ENCODE data around the gene C1orf21.

The C1orf21 gene

DNA sequence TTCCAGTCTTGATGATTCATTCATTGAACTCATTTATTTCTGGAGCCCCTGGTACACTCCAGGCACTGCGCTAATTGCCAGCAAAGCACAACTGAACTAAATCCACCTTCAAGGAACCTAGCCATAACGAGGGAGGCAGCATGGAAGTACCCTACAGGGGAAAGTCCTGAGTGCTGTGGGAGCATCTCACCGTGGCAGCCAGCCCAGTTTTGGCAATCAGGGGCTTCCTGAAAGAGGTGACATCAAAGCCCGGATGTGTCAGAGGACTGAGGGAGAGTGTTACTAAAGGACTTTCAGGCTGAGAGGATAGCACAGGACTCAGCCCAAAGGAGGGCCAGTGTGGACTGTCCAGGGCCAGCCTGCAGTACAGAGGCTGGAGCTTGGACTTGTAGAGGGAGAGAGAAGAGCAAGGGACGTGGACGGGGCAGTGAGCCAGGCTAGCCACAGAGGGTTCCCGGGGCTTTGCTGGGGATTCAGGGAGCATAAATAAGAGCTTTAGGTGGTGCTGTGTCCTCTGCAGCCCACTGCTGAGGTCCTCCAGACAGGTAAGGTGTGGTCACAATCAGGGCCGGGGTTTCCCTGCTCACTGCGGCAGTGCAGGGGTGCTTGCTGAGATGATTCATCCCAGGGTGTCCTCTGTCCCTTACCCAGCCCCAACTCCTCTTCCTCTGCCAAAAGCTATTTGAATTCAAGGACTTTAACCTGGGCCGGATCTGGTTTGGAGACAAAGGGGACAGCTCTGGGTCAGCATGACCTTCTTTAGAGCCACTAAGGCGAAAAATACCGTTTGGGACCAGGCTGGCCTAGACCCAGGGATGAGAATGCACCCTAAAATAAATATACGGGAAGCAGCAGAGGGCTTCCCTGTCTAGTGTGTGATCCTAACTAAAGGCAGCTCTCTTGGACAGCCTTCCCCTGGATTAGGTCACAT, 239.5 kb downstream of the C1orf21 start:
- DNase-seq (ENCODE audit: low read depth in 2 of 2), result no peak

DNA sequence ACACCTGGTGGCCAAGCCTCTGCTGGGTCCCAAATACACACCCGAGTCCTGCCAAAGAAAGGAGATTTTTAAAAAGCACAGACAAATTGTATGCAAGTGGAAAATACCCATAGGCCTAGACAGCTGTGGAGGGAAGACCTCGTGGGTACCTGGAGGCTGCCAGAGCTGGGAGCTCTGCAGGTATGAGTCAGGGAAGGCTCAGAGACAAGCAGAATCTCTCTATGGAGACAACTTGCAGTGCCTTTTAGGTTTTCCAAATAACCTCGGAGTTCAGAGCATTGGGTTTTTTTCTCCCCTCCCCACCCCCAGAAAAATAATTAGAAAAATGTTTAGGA, 240.1 kb downstream of the C1orf21 start:
- no peak for DNase-seq (ENCODE audit: low read depth in 2 of 2)

DNA sequence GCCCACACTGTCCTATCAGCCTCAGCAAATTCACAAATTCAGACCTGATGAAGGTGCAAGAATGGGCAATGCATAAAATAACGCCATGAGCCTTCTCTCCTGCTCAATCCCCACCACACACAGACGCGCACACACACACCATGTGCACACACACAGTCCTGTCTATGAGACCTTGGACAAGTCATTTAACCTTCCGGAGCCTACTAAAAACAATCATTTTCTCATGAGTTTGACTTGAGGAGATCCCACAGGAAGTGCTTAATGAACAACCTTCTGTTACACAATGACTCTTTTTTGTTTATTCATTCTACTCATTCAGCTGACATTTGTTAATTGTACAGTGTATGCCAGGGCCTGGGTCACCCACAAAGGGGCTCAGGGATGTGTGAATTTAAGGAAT, 242.4 kb downstream of the C1orf21 start:
- DNase-seq (ENCODE audit: low read depth in 2 of 2), result no peak

DNA sequence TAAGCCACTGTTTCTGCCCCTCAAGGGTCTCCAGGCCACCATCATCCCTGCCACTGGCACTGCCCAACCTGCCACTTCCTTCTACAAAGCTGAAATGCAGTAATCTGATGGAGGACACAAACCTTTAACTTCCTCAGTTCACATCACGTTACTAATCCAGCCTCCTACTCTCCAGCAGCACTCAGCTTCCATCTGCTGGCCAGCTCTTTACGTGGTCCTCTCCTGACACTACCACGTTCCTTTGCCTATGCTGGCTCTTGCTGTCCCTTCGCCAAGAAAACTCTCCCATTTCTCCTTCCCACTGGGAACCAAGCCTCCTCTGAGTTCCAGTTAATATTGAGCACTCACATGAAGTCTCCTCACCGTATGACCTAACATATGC, 243.8 kb downstream of the C1orf21 start:
- no peak for DNase-seq (ENCODE audit: low read depth in 2 of 2)

DNA sequence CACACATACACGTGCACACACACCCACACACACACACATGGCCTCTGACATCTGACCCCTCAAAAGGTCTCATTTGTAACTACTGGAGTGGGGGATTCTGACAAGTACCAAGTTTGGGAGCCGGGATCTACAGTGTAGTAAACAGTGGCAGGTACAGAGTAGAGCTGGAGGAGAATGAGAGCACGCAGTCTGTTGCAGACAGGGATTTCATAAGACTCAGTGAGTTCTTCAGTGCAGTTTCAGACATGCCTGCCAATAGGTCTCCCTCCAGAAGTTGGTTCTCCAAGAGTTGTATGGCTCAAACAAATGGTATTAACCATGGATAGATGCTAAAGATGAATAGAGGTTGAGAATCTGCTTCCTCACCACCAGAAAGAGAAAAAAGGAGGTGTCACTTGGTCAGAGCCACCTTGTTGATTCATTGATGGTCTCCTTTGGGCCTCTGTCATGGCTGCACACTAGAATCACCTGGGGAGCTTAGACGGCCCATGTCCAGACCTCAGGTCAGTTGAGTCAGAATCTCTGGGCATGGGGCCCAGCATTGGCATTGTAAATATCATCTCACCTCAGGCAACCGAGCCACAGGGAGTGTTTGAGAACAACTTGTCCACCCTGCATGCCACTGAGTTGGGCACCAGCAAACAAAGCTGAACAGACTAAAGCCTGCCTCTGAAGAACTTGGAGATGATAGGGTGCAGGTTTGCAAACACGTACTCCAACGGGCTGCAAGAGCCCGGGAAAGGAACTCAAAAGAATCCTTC, 245.8 kb downstream of the C1orf21 start:
- no peak for DNase-seq (ENCODE audit: low read depth in 2 of 2)

DNA sequence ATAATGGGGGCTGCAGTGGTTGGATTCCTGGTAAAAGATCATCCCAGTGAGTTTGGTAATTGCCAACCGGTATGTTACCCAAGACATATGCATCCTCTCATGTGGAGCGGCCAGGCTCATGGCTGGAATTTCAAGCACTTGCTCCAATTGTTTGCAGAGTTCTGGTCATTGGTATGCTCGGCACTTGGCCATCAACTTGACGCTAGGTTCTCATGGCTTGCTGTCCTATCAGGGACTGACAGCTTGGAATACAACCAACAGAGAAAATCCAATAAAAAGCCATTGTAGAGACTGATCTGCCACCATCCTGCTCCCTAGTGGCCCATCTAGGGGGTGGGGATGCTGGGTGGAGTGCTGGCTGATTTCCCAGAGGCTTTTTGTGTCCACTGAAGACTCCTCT, 247.0 kb downstream of the C1orf21 start:
- DNase-seq (ENCODE audit: low read depth in 2 of 2), result no peak

DNA sequence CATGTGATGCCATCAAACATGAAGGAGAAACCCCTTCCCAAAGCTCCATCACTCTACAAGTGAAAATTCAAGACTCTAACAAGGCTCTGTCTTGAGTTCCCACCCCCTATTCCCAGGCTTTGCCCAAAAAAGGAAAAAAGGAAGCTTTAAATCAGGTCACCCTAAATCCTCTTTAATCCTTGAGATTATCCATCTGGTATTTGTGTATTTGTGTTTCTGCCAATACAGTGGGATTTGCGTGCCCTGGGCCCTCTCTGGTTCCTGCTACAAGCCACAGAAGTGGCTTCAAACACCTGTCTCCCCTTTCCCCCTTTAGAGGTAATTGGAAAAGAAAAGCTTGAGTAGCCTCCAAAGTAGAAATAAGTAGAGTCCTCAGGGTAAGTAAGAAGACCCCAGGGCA, 247.5 kb downstream of the C1orf21 start:
- DNase-seq (ENCODE audit: low read depth in 2 of 2), result no peak

DNA sequence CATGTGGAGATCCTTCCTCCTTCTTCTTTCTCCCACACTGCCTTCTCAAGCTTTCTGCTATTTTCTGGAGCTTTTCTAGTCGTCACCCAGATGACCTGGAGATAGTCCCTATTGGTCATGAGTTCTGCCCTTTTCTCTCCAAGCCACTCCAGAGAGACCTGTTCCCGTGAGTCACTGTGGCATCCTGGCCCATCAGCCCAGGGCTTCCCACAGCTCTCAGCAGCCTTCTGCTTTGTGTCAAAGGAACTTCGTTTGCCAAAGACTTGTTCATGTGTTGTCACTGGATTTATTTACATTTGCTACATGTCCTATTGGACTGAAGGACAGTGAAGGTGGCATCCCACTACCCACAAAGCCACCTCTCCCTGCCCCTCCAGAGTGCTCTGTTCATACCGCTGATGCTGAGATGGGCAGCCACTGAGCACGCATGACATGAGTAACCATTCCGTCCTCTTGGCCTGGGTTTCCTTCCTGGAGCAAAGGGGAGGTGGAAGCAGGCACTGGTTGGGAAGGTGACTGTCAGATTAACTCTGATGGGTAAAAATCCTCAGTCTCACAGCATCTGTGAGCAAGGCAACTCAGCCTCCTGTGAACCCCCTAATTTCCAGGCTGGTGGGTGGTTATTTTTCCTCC, 248.6 kb downstream of the C1orf21 start:
- no peak for DNase-seq (ENCODE audit: low read depth in 2 of 2)

DNA sequence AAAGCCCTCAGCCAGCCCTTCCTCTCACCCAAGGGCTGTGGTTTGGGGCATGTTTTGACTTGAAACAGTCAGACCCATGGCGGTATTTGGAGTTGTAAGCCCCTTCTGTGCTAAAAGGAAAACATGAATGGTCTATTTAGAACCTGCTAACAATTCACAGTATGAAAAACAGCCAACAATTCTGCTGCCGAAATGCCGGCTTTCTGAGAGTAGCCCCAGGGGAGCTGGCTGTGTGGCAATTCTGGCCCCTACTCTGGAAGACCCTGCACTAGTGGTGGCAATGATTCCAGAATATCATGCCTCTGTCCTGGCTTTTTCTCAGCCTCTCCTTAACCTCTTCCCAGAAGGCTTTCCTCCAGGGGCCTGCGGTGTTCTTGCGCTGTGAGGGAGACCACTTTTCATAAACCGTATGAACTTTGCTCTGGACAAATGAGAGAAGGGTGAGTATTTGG, 249.2 kb downstream of the C1orf21 start:
- DNase-seq (ENCODE audit: low read depth in 2 of 2), result no peak

DNA sequence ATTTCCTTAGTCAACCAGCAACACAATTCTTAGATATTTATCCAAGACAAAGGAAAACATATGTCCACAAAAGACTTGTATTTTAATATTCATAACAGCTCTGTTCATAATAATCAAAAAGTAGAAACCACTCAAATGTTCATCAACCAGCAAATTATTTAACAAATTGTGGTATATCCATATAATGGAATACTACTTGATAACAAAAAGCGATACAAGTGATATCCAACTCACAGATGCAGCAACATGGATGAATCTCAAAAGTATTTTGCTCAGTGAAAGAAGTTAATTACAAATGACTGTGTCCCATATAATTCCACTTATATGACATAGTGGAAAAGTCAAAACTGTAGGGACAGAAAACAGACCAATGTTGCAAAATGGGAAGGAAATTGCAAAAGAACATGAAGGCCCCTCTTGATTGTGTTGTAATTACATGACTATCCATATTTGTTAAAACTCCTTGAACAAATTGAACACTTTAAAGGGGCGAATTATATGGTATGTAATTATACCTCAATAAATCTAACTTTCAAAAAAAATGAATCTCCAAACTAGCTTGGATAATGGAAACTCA, 250.9 kb downstream of the C1orf21 start:
- no peak for DNase-seq (ENCODE audit: low read depth in 2 of 2)

DNA sequence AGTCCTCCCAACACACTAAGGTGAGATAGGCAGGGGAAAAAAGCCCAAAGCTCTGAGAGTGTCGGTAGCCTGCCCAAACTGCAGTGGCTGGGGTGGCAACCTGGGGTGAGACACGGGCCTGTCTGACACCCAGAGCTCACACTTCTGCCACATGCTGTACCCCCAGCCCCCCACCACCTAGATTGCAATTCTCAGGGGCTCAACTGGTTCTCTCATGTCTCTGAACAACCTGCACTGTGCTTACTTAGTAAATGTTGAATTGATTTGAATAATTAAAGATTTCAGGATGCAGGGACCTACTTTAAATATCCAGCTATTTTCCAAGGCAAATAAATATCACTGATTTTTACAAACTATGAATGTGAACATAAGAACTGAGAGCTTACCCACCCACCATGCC, 252.4 kb downstream of the C1orf21 start:
- DNase-seq (ENCODE audit: low read depth in 2 of 2), result no peak

DNA sequence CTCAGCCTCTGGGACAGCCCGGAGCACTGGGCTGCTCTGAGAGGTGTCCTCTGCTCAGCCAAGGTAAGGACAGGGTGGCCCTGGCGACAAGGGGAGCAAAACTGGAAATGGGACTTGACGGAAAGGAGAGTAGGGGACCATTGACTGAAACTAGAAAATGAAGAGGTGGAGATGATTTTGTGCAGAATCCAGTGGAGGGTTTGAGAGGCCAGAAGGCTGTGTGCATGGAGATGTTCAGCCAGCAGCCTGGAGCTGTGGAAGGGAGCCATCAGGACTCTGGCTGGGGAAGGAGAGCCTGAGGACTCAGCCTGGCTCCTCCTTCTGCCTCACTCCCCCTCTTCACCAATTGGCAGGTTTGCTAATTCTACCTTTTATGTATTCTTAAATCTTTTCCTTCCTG, 253.7 kb downstream of the C1orf21 start:
- DNase-seq (ENCODE audit: low read depth in 2 of 2), result no peak

DNA sequence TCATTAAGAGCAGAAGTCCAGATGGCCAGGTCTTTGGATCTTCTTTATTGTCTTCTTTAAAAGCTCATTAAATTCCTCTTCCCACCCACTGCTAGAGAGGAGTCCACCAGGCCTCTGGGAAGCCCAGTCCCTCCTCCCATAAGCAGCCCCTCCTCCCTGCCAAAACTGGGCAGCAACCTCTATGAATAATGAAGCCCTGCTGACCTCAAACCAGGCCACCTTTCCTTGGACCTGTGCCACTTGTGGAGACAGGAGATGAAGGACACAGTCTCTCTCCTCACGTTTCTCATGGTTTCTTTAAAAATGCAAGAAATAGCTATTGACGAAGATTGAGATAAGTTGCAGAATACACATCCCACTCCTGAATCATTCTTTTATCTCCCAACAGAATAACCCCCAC, 255.1 kb downstream of the C1orf21 start:
- DNase-seq (ENCODE audit: low read depth in 2 of 2), result no peak

DNA sequence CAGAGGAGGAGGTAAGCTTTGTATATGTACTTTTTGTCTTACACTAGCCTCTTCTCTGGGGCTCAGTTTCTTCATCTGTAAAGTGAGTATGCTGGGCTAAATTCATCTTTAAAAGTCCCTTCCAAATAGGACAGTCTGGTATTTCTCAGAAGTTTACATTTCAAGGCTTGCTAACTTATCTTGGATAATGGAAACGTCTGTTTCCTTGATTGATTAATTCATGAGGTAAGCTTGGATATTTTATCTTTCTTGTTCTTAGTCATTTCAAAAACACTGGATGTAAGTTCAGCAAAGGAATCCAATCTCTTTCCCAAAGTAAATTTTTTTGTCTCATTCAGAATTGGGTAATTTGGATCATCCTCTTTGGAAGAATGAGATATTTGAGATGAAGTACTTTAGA, 256.8 kb downstream of the C1orf21 start:
- no peak for DNase-seq (ENCODE audit: low read depth in 2 of 2)

DNA sequence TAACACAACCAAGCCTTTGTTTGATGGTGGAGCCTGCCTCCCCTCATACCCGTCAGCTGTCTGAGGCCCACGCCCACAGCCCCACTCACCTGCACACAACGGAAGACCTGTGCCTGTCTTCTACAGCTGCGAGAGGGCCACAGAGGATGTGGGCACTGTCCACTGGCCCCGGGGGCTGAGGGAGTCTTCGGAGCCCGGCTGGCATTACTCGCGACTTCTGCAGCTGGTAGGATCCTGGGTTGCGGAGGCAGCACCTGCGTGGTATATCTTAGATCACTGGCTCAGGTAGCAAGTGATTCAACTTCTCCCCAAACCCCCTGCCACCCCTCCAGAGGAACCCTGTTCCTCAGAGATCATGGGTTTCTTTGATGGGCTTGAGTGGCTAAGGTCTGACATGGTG, 257.9 kb downstream of the C1orf21 start:
- no peak for DNase-seq (ENCODE audit: low read depth in 2 of 2)

DNA sequence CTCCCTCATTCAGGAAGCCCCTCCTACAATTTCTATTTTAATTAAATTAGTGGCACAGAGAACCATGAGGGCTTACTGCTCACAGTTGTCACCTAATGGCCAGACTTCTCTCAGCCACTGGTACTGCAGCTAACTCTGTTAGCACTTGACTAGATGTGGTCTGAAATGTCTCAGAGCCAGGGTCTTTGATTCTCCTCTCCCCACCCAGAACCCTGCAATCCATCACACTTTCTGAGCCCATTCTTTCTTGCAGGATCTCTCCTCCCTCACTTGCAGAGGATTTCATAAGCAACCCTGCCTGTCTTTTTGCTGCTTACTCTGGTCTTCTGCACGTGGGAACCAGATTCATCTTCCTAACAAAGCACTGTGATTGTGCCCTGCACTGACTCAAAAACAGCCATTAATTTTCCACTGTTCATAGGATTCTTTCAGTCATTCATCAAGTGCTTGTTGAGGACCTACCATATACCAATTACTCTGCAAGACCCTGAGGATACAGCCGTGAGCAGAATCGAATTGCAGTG, 259.4 kb downstream of the C1orf21 start:
- DNase-seq (ENCODE audit: low read depth in 2 of 2), result no peak

DNA sequence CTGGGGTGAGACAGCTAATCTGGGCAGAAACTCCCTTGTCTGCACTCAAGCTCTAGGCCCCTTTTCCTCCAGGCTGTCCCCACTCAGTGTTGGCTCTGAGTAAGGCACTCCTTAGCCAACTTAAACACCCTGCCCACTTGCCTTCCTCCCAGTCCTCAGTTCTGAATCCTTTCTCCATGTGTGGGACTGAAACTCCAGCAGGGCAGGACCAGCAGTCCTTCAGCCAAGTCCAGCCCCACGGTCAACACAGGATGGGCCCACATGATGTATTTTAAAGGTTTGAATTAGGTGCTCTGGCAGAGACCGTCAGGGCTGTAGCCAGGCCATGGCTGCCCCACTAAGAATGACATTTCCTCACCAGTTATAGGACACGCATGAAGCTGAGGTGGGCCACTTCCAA, 260.0 kb downstream of the C1orf21 start:
- no peak for DNase-seq (ENCODE audit: low read depth in 2 of 2)

DNA sequence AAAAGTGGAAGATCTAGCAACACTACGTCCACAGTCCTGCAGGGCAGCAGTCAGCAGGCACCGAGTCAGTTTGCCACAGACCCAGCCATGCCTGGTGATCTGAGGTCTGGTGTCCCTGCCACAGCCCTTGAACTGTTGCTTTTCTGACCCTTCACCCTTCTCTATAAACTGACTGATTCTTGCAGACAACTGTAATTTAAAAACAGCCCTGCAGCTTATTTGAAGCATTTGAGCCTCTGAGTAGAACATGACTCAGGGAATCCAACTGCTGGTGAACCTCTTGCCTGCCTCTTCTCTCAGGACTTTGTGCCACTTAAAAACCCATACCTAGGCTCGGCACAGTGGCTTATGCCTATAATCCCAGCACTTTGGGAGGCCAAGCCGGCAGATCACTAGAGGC, 260.6 kb downstream of the C1orf21 start:
- DNase-seq (ENCODE audit: low read depth in 2 of 2), result no peak

DNA sequence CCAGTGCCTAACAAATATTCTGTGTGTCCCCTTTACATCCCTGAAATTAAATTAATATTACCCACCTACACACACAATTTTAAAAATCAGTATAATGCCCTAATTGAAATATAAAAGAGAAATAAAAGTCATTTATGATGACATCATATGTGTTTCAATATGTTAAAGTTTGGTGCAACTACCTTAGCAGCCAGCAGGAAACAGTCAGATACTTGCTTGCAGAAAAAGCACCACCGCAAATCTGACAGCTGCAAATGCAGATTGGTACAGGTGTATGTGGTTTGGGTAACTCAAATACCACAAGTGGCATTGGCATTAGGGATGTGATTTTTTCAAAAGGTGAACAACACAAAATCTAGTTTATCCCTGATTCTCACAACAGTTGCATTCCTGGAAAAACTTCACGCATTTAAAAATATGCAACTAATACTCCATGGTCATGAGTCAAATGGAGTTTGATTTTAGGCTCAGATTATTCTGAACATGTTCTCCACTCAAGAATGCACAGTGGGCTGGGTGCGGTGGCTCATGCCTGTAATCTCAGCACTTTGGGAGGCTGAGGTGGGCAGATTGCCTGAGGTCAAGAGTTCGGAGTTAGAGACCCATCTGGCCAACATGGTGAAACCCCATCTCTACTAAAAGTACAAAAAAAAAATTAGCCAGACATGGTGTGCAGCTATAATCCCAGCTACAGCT, 261.5 kb downstream of the C1orf21 start:
- no peak for DNase-seq (ENCODE audit: low read depth in 2 of 2)

DNA sequence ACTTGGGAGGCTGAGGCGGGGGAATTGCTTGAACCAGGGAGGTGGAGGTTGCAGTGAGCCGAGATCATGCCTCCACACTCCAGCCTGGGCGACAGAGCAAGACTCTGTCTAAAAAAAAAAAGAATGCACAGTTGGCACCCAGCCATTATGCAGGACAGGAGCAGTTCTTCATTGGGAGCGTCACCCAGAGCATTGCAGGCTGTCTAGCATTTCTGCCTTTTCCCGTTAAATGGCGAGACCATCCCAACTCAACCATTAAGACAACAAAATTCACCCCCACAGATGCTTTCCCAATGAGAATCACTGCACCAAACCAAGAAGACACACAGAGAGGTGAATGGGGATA, 262.0 kb downstream of the C1orf21 start:
- DNase-seq (ENCODE audit: low read depth in 2 of 2), result no peak

DNA sequence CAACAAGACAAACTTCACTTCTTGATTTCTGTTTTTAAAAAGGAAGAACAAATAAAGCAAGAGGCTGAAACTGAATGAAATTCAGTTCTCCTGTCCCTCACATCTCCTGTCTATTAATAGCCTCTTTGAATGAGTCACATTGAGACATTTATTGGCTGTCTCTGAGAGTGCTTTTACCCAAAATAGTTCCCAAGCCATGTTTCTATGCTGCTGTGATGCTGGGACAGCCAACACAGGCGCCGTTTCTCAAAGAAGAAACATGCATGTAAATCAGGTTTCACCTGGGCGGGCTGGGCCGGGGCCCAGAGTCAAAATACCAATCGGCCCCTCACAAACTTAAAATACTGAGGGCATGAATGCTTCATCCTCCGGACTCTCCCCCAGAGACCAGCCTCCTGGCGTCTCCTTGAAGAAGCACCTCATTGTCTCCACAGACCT, 262.6 kb downstream of the C1orf21 start:
- no peak for DNase-seq (ENCODE audit: low read depth in 2 of 2)
